Measurements from ENCODE around the gene RABGAP1L.

DNA sequence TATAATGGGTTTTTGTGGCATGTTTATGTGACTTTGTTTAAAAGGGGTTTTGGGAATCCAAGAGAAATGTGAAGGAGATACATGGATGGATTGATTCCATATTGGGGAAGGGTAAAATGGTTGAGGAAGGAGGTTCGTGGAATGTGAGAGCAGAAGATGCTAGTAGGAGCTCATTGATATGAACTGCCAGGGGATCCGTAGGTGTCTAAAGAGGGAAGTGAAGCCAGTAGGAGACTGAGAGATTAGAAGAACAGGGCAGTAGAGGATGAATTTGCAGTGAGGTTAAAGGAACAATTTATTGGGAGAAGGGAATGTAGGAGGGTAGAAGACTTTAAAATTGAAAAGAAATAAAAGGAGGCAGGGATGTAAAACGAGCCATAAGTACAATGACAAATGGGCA, 541.0 kb downstream of the RABGAP1L start:
- no peak for TF ChIP-seq CTCF (IDR thresholded peaks at IDR 0.05)
- TF ChIP-seq POLR2A (IDR thresholded peaks at IDR 0.05) = no peak
